ENCODE results near the gene INSIG1.

INSIG1 gene

GRCh38 chr7:155357573-155358041 is 59.9 kb downstream of the INSIG1 start:
- H3K36me3 ChIP-seq (replicated peaks): no peaks in the 10 kb centered on the region
- in situ Hi-C loops (cut with HindIII; ENCODE audit: low pct_ligation_motif_present, low sequenced_read_pairs): no loop called here
- TF ChIP-seq, protein P1, sequence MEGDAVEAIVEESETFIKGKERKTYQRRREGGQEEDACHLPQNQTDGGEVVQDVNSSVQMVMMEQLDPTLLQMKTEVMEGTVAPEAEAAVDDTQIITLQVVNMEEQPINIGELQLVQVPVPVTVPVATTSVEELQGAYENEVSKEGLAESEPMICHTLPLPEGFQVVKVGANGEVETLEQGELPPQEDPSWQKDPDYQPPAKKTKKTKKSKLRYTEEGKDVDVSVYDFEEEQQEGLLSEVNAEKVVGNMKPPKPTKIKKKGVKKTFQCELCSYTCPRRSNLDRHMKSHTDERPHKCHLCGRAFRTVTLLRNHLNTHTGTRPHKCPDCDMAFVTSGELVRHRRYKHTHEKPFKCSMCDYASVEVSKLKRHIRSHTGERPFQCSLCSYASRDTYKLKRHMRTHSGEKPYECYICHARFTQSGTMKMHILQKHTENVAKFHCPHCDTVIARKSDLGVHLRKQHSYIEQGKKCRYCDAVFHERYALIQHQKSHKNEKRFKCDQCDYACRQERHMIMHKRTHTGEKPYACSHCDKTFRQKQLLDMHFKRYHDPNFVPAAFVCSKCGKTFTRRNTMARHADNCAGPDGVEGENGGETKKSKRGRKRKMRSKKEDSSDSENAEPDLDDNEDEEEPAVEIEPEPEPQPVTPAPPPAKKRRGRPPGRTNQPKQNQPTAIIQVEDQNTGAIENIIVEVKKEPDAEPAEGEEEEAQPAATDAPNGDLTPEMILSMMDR (IDR thresholded peaks at IDR 0.05; ENCODE audit: low read depth, low read length, missing control alignments): no peak
- no peak for DNase-seq
- no peak overlapping the region for H3K27ac ChIP-seq
- H3K4me3 ChIP-seq (ENCODE audit: low read depth, low read length): no peak overlapping the region
- H3K27me3 ChIP-seq (replicated peaks): peaks cover 26% of the 10 kb centered on the region

- Histone ChIP-seq H3K36me3 (replicated peaks) (no peaks in the 10 kb centered on the region), H3K27ac (no peak overlapping the region), H3K27me3 (replicated peaks) (peaks cover 33% of the 10 kb centered on the region), H3K4me3 (ENCODE audit: low read depth, low read length) (no peak overlapping the region)
- in situ Hi-C loops (cut with HindIII; ENCODE audit: low pct_ligation_motif_present, low sequenced_read_pairs): no loop called here
- no peak for DNase-seq
- TF ChIP-seq, protein P1 (IDR thresholded peaks at IDR 0.05; ENCODE audit: low read depth, low read length, missing control alignments): no peak
Observed at GRCh38 chr7:155358066-155358947, 60.6 kb downstream of the INSIG1 start.

DNA sequence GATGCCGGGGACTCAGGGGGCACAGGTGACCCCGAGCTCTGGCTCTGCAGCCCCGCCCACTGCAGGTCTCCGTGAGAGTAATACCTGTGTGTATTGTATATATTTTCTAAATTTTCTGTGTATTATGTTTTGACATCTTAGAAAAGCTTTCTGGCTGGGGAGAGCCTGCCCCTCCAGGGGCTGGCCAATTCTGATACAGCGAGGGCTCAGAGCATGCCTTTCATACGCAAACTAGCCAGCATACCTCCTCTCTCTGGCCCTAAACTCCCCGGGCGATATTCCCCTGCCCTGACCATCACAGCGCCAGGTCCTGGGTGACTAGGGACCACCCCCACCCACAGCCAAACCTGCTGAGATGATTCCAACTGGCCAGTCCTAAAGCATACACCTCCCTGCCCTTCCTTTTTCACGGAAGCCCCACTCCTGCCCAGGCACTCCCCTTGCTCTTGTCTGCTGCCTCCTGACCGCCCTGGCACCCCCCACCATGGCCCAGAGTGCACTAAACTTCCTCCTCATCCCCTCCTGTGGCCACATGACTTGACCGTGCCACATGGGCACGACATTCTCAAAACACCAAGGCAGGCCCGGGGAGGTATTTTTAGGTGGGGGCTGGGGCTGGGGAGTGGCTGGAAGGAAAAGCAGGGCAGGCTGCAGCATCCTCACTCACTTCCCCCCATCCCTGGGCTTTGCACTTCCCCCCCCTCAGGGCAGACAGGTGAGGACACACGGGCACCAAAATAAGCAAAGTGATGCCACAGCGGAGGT is 61.5 kb downstream of the INSIG1 start:
- Histone ChIP-seq H3K36me3 (replicated peaks) (no peaks in the 10 kb centered on the region), H3K27ac (no peak overlapping the region), H3K4me3 (ENCODE audit: low read depth, low read length) (no peak overlapping the region), H3K27me3 (replicated peaks) (peaks cover 41% of the 10 kb centered on the region)
- in situ Hi-C loops (cut with HindIII; ENCODE audit: low pct_ligation_motif_present, low sequenced_read_pairs): no loop called here
- TF ChIP-seq, protein P1 (IDR thresholded peaks at IDR 0.05; ENCODE audit: low read depth, low read length, missing control alignments): no peak
- no peak for DNase-seq
